WERI-Rb-1 (cell line): ENCODE data around the gene CRAT.

ENCODE experiments used
- DNase-seq: peaks from one replicate; pipeline ENCODE4 v3.0.0-alpha.2; 2020
- H3K27ac ChIP-seq: fragments of 250-450 bp; sonication (Bioruptor Pico); 2 replicates; pipeline ENCODE4 v1.5.1; 2020; ENCODE audit warnings: mild to moderate bottlenecking, moderate library complexity
- H3K27me3 ChIP-seq: fragments of 250-450 bp; sonication (Bioruptor Pico); 2 replicates; pipeline ENCODE4 v1.5.1; 2021; ENCODE audit warnings: mild to moderate bottlenecking, low read depth, moderate library complexity; ENCODE audit not compliant: insufficient read depth, severe bottlenecking
- H3K36me3 ChIP-seq: fragments of 250-450 bp; sonication (Bioruptor Pico); 2 replicates; pipeline ENCODE4 v1.5.1; 2020; ENCODE audit warnings: mild to moderate bottlenecking, moderate library complexity
- H3K4me3 ChIP-seq: 2 replicates; pipeline ENCODE4 v1.5.1; 2011; ENCODE audit warnings: low read depth, mild to moderate bottlenecking, control low read depth, low read length
- H3K9me3 ChIP-seq: fragments of 250-450 bp; sonication (Bioruptor Pico); 2 replicates; pipeline ENCODE4 v1.5.1; 2021; ENCODE audit warnings: mild to moderate bottlenecking, moderate library complexity; ENCODE audit not compliant: severe bottlenecking
- CTCF ChIP-seq: IDR thresholded peaks from 2 replicates; pipeline ENCODE4 v1.5.1; 2011; ENCODE audit warnings: low read depth, mild to moderate bottlenecking, control low read depth, inconsistent platforms, low read length

Gene CRAT

DNA sequence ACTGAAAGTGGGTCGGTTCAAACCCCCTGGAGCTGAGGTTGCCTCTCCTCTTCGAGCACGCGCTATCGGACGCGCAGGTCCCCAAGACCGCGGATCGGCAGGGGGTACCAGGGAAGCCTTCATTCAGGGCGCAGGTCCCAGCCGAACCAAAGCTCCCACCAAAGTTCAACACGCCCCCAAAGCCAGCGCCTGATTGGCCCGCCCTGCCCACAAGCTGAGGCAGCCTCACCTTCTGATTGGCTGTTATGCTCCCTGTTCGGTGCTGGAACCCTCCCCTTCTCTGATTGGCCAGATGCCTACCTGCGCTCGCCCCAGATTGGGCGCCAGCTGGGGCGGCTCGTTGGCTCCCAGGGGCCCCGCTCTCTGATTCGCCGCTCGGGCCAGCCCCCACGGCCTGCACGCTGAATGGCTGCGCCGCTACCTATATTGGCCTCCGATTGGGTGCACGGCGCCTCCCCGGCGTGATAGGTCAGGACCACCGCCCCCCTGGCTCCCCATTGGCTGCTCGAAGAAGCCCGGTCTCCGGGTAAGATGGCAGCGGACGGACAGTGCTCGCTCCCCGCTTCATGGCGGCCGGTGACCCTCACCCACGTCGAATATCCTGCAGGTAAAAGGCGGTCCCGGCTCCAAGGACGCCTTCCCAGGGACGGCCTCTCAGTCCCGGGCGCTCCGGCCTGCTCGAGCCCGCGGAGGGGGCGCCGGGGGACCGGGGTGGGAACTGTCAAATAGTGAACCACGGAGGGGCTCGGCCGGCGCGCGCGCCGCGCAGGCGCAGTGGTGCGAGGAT, 29.8 kb downstream of the CRAT start, which contains the start of gene DOLPP1:
TSS of gene DOLPP1 (plus strand) at position 511 of the 787 bp plus-strand sequence. CDS start at position 532, 21 bp downstream.
- Histone ChIP-seq H3K4me3 (peak within 1 kb of the TSS; percentile 76), H3K36me3 (peaks cover 40% of the 10 kb centered on the region), H3K9me3 (no peaks in the 10 kb centered on the region), H3K27me3 (no peaks in the 10 kb centered on the region), H3K27ac (peak within 1 kb of the TSS; percentile 96)
- DNase-seq: peak; percentile 100
- TF ChIP-seq CTCF: no peak

DNA sequence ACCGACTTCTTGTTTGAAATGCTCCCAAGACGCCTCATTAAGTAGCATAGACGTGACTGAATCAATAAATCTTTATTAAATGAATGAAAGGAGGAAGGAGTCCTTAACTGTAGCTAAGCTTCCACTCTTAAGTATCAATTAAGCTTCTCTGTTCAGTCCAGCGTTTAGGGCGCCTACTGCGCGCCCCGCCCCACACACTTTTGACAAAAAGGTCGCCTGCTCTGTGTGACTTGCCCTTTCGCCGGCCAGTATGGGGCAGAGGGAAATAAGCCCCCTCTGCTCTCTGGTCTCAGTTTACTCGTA, 30.3 kb downstream of the CRAT start:
- H3K27ac ChIP-seq: peak overlapping the region; percentile 48

GRCh38 chr9:129079829-129080228, 30.8 kb downstream of the CRAT start:
- TF ChIP-seq CTCF: no peak
- H3K4me3 ChIP-seq: no peak overlapping the region
- no peaks in the 10 kb centered on the region for H3K27me3 ChIP-seq
- H3K27ac ChIP-seq: no peak overlapping the region; the same call in 1 of the 2 replicates
- H3K9me3 ChIP-seq: no peaks in the 10 kb centered on the region
- DNase-seq: no peak
- peaks cover 30% of the 10 kb centered on the region for H3K36me3 ChIP-seq

More for the DNA sequence above, 30.3 kb downstream of the CRAT start:
- no peak for TF ChIP-seq CTCF
- no peak for DNase-seq
- peak overlapping the region; percentile 51 for H3K4me3 ChIP-seq
- no peaks in the 10 kb centered on the region for H3K27me3 ChIP-seq
- no peaks in the 10 kb centered on the region for H3K9me3 ChIP-seq
- peaks cover 34% of the 10 kb centered on the region for H3K36me3 ChIP-seq

DNA sequence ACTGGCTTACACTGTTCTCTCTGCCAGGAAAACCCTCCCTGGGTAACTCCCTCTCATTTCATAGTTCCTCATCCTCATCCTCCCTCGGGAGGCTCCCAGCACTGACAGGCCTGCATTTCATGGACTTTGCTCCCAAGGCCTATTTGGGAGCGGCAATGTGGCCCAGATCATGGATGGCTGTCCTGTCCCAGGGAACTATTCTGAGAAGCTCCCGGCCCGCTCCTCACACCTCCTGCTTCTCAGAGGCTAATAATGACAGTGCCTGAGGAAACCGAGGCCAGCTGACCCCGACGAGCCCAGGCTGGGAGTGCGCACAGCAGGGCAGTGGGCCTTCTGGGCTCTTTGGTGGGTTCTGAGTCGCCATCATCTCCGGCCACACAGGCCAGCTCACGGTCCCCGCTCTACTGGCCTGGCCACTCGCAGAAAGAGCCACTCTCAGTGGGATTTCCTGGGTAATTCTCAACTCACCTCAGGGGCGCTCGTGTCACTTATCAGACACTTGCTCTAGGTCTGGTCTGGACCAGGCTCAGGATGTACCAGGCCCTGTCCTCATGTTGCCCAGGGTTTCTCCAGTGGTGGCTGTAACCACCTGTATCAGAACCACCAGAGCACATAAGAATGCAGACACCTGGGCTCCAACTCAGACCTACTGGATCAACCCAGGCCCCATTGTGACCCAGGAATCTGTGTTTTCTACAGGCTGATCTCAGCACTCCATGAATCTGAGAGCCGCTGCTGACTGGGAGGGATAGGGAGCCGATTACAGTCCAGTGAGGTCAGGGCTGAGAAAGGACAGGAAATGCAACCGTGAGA, 31.7 kb downstream of the CRAT start:
- Histone ChIP-seq H3K4me3 (no peak overlapping the region), H3K36me3 (peaks cover 24% of the 10 kb centered on the region), H3K27me3 (no peaks in the 10 kb centered on the region), H3K9me3 (no peaks in the 10 kb centered on the region), H3K27ac (no peak overlapping the region)
- TF ChIP-seq CTCF: no peak
- DNase-seq: no peak

DNA sequence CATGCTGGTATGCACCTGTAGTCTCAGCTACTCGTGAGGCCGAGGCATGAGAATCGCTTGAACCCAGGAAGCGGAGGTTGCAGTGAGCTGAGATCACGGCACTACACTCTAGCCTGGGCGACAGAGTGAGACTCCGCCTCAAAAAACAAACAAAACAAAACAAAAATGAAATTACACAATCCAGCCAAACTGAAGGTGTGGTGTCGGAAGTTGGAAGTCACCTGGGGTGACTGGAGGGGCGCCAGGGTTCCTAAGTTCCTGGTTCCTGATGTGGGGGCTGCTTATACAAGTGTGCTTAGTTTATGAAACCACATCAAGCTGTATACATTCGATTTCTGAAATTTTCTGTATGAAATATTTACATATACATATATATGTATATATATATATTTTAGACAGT, 33.4 kb downstream of the CRAT start:
- H3K9me3 ChIP-seq: no peaks in the 10 kb centered on the region
- no peak for DNase-seq
- H3K27me3 ChIP-seq: no peaks in the 10 kb centered on the region
- no peak for TF ChIP-seq CTCF
- no peak overlapping the region for H3K27ac ChIP-seq
- no peak overlapping the region for H3K4me3 ChIP-seq
- H3K36me3 ChIP-seq: peaks cover 7% of the 10 kb centered on the region
